ENCODE data around the gene TGOLN2. TPM values are rescaled to one million over a fixed set of nuclear protein-coding genes. Genes with fewer than 3 reads are reported as not detected.
A peak's percentile ranks its signal among the peaks of the same experiment; 100 is the strongest.
"Not testable (repeated sequence)": the region's sequence is repeated elsewhere in the genome, so short reads cannot be mapped to it uniquely, and the experiment has no call there.

TGOLN2 gene
- total and polyA plus RNA-seq, 11 donors = 15.5 to 130 (median 82.9) TPM

DNA sequence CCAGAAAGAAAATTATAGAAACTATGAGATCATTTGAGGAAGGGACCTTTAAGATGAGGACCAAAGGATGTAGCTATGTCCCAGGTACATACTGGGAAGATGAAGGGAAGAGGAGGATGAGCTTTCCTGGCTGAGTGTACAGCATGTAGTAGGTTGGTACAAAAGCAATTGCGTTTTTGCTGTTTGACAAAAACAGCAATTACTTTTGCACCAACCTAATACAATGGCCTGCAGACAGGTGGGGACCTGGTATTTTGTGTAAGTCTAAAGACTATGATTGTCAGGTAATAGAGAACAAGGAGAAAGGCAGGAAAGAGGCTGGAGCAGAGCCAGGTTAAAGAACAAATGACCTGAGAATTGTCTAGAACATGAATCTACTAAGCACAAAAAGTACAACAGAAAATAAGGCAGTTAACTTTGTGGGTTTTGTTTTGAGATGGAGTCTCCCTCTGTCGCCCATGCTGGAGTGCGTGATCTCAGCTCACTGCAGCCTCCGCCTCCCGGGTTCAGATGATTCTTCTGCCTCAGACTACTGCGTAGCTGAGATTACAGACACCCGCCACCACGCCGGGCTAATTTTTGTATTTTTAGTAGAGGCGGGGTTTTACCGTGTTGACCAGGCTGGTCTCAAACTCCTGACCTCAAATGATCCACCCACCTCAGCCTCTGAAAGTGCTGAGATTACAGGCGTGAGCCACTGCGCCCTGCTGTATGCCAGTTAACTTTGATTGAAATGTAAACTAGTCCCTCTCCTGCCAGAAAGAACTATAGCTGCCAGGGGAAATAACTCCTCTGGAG lies 3.2 kb upstream of the TGOLN2 start:
- no peaks in the 10 kb centered on the region for H3K9me3 ChIP-seq
- TF ChIP-seq, protein P1, sequence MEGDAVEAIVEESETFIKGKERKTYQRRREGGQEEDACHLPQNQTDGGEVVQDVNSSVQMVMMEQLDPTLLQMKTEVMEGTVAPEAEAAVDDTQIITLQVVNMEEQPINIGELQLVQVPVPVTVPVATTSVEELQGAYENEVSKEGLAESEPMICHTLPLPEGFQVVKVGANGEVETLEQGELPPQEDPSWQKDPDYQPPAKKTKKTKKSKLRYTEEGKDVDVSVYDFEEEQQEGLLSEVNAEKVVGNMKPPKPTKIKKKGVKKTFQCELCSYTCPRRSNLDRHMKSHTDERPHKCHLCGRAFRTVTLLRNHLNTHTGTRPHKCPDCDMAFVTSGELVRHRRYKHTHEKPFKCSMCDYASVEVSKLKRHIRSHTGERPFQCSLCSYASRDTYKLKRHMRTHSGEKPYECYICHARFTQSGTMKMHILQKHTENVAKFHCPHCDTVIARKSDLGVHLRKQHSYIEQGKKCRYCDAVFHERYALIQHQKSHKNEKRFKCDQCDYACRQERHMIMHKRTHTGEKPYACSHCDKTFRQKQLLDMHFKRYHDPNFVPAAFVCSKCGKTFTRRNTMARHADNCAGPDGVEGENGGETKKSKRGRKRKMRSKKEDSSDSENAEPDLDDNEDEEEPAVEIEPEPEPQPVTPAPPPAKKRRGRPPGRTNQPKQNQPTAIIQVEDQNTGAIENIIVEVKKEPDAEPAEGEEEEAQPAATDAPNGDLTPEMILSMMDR (IDR thresholded peaks at IDR 0.05) = no peak
- no peak for TF ChIP-seq POLR2A (IDR thresholded peaks at IDR 0.05)
- no peaks in the 10 kb centered on the region for H3K27me3 ChIP-seq
- H3K4me3 ChIP-seq = no peak overlapping the region
- 82 to 86% (median 85%) methylated on average over 13 of the region's 13 CpGs for WGBS, 4 donors
- H3K27ac ChIP-seq = no peak overlapping the region
- DNase-seq (no peak), ATAC-seq (no peak)
- intact Hi-C loops (cut with DNase I) = no loop called here
- peaks cover 0 to 21% (median 16%) of the 10 kb centered on the region in 12 donors for H3K4me1 ChIP-seq
- peaks cover 0 to 6% (median 0%) of the 10 kb centered on the region in 9 donors for H3K36me3 ChIP-seq

DNA sequence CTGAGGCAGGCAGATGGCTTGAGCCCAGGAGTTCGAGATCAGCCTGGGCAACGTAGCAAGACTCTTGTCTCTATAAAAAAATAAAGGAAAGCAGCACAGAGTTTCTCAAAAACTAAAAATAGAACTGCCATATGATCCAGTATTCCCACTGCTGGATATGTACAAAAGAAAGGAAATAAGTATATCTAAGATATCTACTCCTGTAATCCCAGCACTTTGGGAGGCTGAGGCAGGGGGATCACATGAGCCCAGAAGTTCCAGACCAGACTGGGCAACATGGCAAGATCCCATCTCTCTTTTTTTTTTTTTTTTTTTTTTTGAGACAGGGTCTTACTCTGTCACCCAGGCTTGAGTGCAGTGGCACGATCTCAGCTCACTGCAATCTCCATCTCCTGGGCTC lies 1.9 kb upstream of the TGOLN2 start:
- 63 to 79% (median 65%) methylated on average over 3 of the region's 3 CpGs for WGBS, 4 donors
- H3K27ac ChIP-seq; H3K9me3 ChIP-seq; intact Hi-C loops (cut with DNase I); DNase-seq; H3K4me3 ChIP-seq; ATAC-seq; H3K27me3 ChIP-seq: not testable (repeated sequence)
- H3K4me1 ChIP-seq = peaks cover 2 to 35% (median 30%) of the 10 kb centered on the region in 12 donors
- peaks cover 0 to 19% (median 4%) of the 10 kb centered on the region in 9 donors for H3K36me3 ChIP-seq

DNA sequence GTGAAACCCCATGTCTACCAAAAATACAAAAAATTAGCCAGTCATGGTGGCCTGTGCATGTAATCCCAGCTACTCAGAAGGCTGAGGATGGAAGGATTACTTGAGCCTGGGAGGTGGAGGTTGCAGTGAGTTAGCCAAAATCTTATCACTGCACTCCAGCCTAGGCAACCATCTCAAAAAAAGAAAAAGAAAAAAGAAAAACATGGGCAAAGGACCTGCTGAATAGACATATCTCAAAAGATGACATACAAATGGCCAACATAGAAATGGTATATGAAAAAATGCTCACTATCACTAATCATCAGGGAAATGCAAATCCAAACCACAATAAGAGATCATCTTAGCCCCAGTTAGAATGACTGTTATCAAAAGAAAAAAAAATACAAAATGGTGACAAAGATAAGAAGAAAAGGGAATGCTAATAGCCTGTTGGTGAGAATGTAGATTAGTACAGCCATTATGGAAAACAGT lies 1.4 kb upstream of the TGOLN2 start:
- ATAC-seq = no peak
- intact Hi-C loops (cut with DNase I) = no loop called here
- DNase-seq = no peak
- H3K9me3 ChIP-seq = no peaks in the 10 kb centered on the region
- peak overlapping the region in 1 of 12 donors; percentile 79 for H3K4me3 ChIP-seq
- H3K27me3 ChIP-seq = no peaks in the 10 kb centered on the region
- H3K36me3 ChIP-seq = peaks cover 0 to 24% (median 9%) of the 10 kb centered on the region in 9 donors
- peaks cover 2 to 40% (median 33%) of the 10 kb centered on the region in 12 donors for H3K4me1 ChIP-seq
- TF ChIP-seq, protein P1 (IDR thresholded peaks at IDR 0.05) = no peak
- no peak for TF ChIP-seq POLR2A (IDR thresholded peaks at IDR 0.05)
- no peak overlapping the region for H3K27ac ChIP-seq

DNA sequence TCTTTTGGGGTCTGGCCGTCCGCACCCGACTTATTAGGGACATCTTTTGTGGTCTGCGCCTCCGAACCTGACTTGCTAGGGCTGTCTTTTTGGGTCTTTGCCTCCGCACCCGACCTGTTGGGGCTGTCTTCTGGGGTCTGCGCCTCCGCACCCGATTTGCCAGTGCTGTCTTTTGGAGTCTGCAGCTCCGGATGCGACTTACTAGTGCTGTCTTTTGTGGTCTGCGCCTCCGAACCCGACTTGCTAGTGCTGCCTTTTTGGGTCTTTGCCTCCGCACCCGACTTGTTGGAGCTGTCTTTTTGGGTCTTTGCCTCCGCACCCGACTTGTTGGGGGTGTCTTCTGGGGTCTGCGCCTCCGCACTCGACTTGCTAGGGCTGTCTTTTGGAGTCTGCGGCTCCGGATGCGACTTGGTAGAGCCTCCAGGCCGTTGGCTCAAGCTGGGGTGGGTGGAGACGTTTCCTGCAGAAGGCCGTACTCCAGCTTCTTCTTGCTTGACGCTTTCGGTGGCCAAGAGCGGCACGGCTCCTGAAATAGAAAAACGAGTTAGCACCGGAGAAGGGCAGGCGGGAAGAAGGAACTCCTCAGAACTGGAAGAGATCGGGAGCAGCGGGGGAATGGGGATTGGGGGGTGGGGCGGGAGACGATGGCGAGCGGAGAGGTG lies 498 bp downstream of the TGOLN2 start:
- peak overlapping the region; percentile 94 to 99 (median 98) for H3K27ac ChIP-seq
- no peaks in the 10 kb centered on the region for H3K9me3 ChIP-seq
- peaks cover 2 to 56% (median 45%) of the 10 kb centered on the region in 12 donors for H3K4me1 ChIP-seq
- TF ChIP-seq POLR2A (IDR thresholded peaks at IDR 0.05) = no peak
- TF ChIP-seq, protein P1 (IDR thresholded peaks at IDR 0.05) = no peak
- H3K4me3 ChIP-seq = peak overlapping the region; percentile 45 to 88 (median 76)
- no peaks in the 10 kb centered on the region for H3K27me3 ChIP-seq
- H3K36me3 ChIP-seq = peaks cover 0 to 43% (median 28%) of the 10 kb centered on the region in 9 donors
- DNase-seq (peak; percentile 56 to 77 (median 62)), ATAC-seq (peak; percentile 49 to 63 (median 52))
- intact Hi-C loops (cut with DNase I) = no loop called here
- 2 to 4% (median 3%) methylated on average over 36 to 41 of the region's 41 CpGs for WGBS, 4 donors

All from heart left ventricle (tissue), 16 donors.